Measurements from ENCODE around the gene CDC37.

The CDC37 gene

GRCh38 chr19:10352764-10353671 is 50.3 kb downstream of the CDC37 start:
- no peak for DNase-seq

GRCh38 chr19:10346509-10346908 is 56.8 kb downstream of the CDC37 start:
- no peak for DNase-seq

- DNase-seq = no peak
These were observed 58.6 kb downstream of the CDC37 start for GRCh38 chr19:10344780-10345179.

GRCh38 chr19:10343495-10343894 is 59.8 kb downstream of the CDC37 start:
- DNase-seq = no peak
